ENCODE data around the gene RBM4. TPM values are rescaled to one million over a fixed set of nuclear protein-coding genes. Genes with fewer than 3 reads are reported as not detected.
A peak's percentile ranks its signal among the peaks of the same experiment; 100 is the strongest.

RBM4 gene
- total and polyA plus RNA-seq, 9 of the 15 experiments (the other 6 are each of a cell fraction or from before 2014, with no cell fraction given), result 81.6 to 233 (median 122) TPM

GRCh38 chr11:66593303-66593635, 45.2 kb upstream of the RBM4 start:
- no peak for FAIRE-seq
- WGBS (ENCODE audit: insufficient coverage, low coverage, missing lambda C conversion rate), result under 1% methylated on average over 12 of the region's 12 CpGs
- ChIA-PET POLR2A (interaction anchor here (0.7 kb wide), 1 partner anchor 16 kb away, joined by 3 read pairs; no protein-coding TSS in a partner anchor), CTCF (ENCODE audit: low intra/inter-chr PET ratio) (no interaction called here)
- Histone ChIP-seq H2AFZ (ENCODE audit: low read depth, low read length) (peak overlapping the region; percentile 95), H3K4me1 (replicated peaks in 1 of 2; ENCODE audit: control insufficient read depth in 2 of 2, insufficient read depth in 2 of 2, low read length in 2 of 2) (peaks cover 32 to 51% of the 10 kb centered on the region in 2 experiments), H3K9ac (ENCODE audit: insufficient read depth in 1 of 2, low read depth in 2 of 2, low read length in 2 of 2) (peak overlapping the region; percentile 85 to 94), H3K27ac (ENCODE audit: extremely low read depth, low read depth, low read length) (peak overlapping the region; percentile 75), H3K27me3 (ENCODE audit: control insufficient read depth in 2 of 2, insufficient read depth in 2 of 2, low read length in 2 of 2) (no peaks in the 10 kb centered on the region), H3K79me2 (ENCODE audit: control insufficient read depth, insufficient read depth, low read length) (peaks cover 26% of the 10 kb centered on the region), H3K4me3 (peak overlapping the region; percentile 75), H3K36me3 (ENCODE audit: control insufficient read depth, insufficient read depth, low read length) (peaks cover 8% of the 10 kb centered on the region; the same call in 1 of the 3 replicates), H3K9me3 (replicated peaks; ENCODE audit: control insufficient read depth, insufficient read depth, low read depth, low read length) (no peaks in the 10 kb centered on the region), H3K4me2 (ENCODE audit: insufficient read depth, low read length) (peak overlapping the region; percentile 94), H3K9me1 (ENCODE audit: control insufficient read depth, insufficient read depth, low read length) (no peaks in the 10 kb centered on the region), H4K20me1 (replicated peaks; ENCODE audit: control insufficient read depth, insufficient read depth, low read length) (no peaks in the 10 kb centered on the region)
- no peak for DNase-seq (ENCODE audit: extremely low read depth in 1 of 4, low spot score in 3 of 4)
- intact Hi-C loops (cut with micrococcal nuclease) (loop anchor here (1.0 to 5.0 kb wide), 2 partner anchors 23 to 84 kb away; partner anchors contain the start of genes RBM14 and RBM4B), in situ Hi-C loops (cut with MboI) (no loop called here)
- BruUV-seq (replicated peaks), result no TSS peak
- peak; percentile 18 for ATAC-seq
- TF ChIP-seq OTX1 (CRISPR knock-in tag; IDR thresholded peaks at IDR 0.05) (0 out of 2 replicates have a peak, but pooled peaks have one; percentile 79), KAT8 (IDR thresholded peaks at IDR 0.05; ENCODE audit: low read depth) (no peak), TBL1XR1 (IDR thresholded peaks at IDR 0.05; ENCODE audit: low read length in 2 of 2) (no peak), BCOR (IDR thresholded peaks at IDR 0.05) (peak; percentile 8; the same call in 1 of the 2 replicates), ZSCAN32 (CRISPR knock-in tag; IDR thresholded peaks at IDR 0.05) (0 out of 2 replicates have a peak, but pooled peaks have one; percentile 23), ZNF165 (CRISPR knock-in tag; IDR thresholded peaks at IDR 0.05; ENCODE audit: borderline replicate concordance) (0 out of 2 replicates have a peak, but pooled peaks have one; percentile 44), ZBTB40 (IDR thresholded peaks at IDR 0.05) (0 out of 2 replicates have a peak, but pooled peaks have one; percentile 61), ZBTB40 (CRISPR knock-in tag; IDR thresholded peaks at IDR 0.05) (no peak), MLLT1 (IDR thresholded peaks at IDR 0.05) (peak; percentile 10 to 27; a peak in 2 of 4 replicates), TEAD4 (IDR thresholded peaks at IDR 0.05; ENCODE audit: low read length) (no peak), TEAD4 (CRISPR knock-in tag; IDR thresholded peaks at IDR 0.05; ENCODE audit: borderline replicate concordance) (peak; percentile 45; the same call in 1 of the 2 replicates), ARID2 (IDR thresholded peaks at IDR 0.05) (0 out of 2 replicates have a peak, but pooled peaks have one; percentile 27), RHOXF2B (CRISPR knock-in tag; conservative IDR thresholded peaks at IDR 0.05) (no peak), PRMT5 (CRISPR knock-in tag; IDR thresholded peaks at IDR 0.05) (no peak), ATF7 (IDR thresholded peaks at IDR 0.05) (peak; percentile 47; the same call in 1 of the 2 replicates)
